HEK293T (cell line): Measurements from ENCODE around the gene VAV2.

Source experiments
- CTBP1 ChIP-seq: fragments of 450-650 bp; IDR thresholded peaks from 2 replicates; pipeline ENCODE4 v1.6.1; 2016; ENCODE audit warnings: borderline replicate concordance
- FOXK2 ChIP-seq: fragments of 450-650 bp; IDR thresholded peaks from 2 replicates; pipeline ENCODE4 v1.6.1; 2016; ENCODE audit warnings: mild to moderate bottlenecking
- SUZ12 ChIP-seq: fragments of 450-650 bp; IDR thresholded peaks from 2 replicates; pipeline ENCODE4 v1.6.1; 2016; ENCODE audit warnings: mild to moderate bottlenecking

DNA sequence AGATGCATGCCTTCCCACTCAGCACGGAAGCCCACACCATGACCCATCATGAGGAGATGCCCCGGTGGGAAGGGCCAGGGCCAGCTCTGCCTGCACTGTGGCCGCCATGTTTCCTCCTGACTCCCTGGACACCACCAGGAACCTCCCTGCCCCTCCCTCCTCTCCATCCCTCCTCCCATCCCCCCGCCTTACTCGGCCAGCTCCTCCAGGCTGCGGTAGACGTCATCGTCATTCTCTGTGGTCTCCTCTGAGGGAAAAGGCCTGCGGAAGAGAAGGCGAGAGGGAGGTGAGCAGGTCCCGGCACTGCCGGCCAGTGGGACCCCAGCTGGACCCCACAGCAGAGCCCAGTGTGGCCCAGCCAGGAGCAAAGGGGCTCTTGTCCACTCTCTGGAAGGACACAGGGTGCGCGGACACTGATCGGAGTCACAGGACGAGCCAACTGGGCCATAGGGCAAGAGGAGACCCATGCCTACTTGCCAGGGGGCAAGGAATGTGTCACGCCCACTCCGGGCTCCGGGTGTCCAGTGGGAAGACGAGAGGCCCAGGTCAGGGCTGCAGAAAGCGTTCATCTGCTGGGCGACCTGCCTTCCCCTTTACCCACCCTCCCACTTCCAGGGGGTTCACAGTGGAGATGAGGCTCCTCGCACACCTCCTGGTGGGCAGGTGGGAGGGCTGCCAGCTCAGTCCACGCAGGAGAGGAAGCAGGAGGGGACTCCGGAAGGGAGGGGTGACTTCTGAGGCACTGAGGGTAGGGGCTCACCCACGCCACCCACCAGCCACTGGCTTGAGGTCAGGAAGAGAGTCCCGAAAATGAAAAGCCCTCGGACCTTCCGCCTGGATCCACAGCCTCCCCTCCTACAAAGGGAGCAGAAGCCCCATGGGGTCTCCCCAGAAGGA is 157.8 kb downstream of the VAV2 start:
- TF ChIP-seq SUZ12 (no peak), CTBP1 (no peak), FOXK2 (no peak)
